HFFc6 (cell line): ENCODE results near the gene ACOXL. TPM values are rescaled to one million over a fixed set of nuclear protein-coding genes. Genes with fewer than 3 reads are reported as not detected.

ENCODE experiments used
- DNase-seq: peaks from one replicate; pipeline ENCODE4 v3.0.0-alpha.2; 2018
- H3K27ac Mint-ChIP-seq: 2 replicates; pipeline ENCODE4 v1.8.0; 2020; ENCODE audit warnings: mild to moderate bottlenecking, mixed read lengths
- H3K27me3 Mint-ChIP-seq: 2 replicates; pipeline ENCODE4 v1.8.0; 2021; ENCODE audit warnings: mild to moderate bottlenecking, moderate library complexity, mixed read lengths; ENCODE audit not compliant: insufficient read depth
- H3K36me3 Mint-ChIP-seq: 2 replicates; pipeline ENCODE4 v1.8.0; 2021; ENCODE audit warnings: low read depth, mixed read lengths
- H3K4me1 Mint-ChIP-seq: 2 replicates; pipeline ENCODE4 v1.8.0; 2020; ENCODE audit warnings: low read depth, mixed read lengths
- H3K4me3 Mint-ChIP-seq: 2 replicates; pipeline ENCODE4 v1.8.0; 2020; ENCODE audit warnings: mild to moderate bottlenecking, moderate library complexity, mixed read lengths
- H3K9me3 Mint-ChIP-seq: 2 replicates; pipeline ENCODE4 v1.8.0; 2020; ENCODE audit warnings: mild to moderate bottlenecking, mixed read lengths
- total RNA-seq, 6 experiments: library from RNA; stranded (reverse); fragmentation: NEBNext Ultra II Directional; extraction: Animal tissue kit (Norgen Biotek cat#: 25700); gene quantifications; 2 replicates in 1 of 6; 3 replicates in 5 of 6; pipeline ENCODE4 v1.2.3, GENCODE V29; 2021
- TF ChIP-seq, protein P1 (sequence below): fragments of 200-600 bp; sonication (generic); IDR thresholded peaks from 2 replicates; pipeline ENCODE4 v1.5.0; 2021; ENCODE audit warnings: antibody characterized with exemption, mild to moderate bottlenecking

The ACOXL gene
- total RNA-seq, 6 experiments from 2014 or later, result not detected

DNA sequence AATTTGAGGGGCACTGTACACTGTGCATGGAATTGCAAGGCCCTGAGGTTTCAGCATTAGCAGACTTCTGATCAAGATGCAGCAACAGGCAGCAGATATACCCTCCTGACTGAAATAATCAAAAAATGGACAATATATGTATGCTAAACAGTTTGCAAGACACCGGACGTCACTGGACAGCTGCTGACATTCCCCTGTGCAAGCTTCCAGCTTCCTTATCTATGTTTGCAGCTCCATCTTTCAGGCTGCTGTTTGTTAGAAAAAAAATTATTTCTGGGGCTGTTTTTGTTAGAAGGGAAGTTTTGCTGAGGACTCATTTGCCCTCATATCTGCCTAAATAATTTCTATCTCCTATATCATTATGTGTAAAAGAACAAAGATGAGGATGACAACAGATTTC lies 208.9 kb downstream of the ACOXL start:
- no peak for DNase-seq
- no peaks in the 10 kb centered on the region for H3K36me3 Mint-ChIP-seq
- TF ChIP-seq, protein P1, sequence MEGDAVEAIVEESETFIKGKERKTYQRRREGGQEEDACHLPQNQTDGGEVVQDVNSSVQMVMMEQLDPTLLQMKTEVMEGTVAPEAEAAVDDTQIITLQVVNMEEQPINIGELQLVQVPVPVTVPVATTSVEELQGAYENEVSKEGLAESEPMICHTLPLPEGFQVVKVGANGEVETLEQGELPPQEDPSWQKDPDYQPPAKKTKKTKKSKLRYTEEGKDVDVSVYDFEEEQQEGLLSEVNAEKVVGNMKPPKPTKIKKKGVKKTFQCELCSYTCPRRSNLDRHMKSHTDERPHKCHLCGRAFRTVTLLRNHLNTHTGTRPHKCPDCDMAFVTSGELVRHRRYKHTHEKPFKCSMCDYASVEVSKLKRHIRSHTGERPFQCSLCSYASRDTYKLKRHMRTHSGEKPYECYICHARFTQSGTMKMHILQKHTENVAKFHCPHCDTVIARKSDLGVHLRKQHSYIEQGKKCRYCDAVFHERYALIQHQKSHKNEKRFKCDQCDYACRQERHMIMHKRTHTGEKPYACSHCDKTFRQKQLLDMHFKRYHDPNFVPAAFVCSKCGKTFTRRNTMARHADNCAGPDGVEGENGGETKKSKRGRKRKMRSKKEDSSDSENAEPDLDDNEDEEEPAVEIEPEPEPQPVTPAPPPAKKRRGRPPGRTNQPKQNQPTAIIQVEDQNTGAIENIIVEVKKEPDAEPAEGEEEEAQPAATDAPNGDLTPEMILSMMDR, result no peak

DNA sequence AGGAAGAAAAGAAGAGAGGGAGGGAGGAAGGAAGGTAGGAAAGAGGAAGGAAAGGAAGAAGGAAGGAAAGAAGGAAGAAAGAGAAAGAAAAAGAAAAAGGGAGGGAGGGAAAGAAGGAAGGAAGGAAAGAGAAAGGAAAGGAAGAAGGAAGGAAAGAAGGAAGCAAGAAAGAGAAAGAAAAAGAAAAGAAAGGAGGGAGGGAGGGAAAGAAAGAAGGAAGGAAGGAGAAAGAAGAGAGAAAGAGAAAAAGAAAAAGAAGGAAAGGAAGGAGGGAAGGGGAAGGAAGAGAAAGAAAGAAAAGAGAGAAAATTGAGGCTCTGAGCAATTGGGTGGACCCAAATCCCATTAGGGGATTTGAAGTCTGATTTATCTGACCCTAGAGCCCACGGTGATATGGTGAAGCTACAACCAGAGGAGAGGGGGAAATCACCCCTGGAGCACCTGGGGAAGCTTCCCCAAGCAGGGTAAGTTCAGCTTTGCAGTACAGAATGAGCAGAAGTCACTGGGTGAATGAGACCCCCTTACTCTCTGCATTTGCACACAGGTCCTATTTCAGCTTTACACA lies 210.8 kb downstream of the ACOXL start:
- no peak overlapping the region for H3K27ac Mint-ChIP-seq
- no peaks in the 10 kb centered on the region for H3K9me3 Mint-ChIP-seq
- H3K4me3 Mint-ChIP-seq, result no peak overlapping the region
- no peaks in the 10 kb centered on the region for H3K36me3 Mint-ChIP-seq
- TF ChIP-seq, protein P1, result no peak
- no peaks in the 10 kb centered on the region for H3K4me1 Mint-ChIP-seq
- H3K27me3 Mint-ChIP-seq, result peaks cover 14% of the 10 kb centered on the region
- no peak for DNase-seq

More for the DNA sequence above, 208.9 kb downstream of the ACOXL start:
- Mint-ChIP-seq H3K27ac (no peak overlapping the region), H3K4me1 (no peaks in the 10 kb centered on the region), H3K9me3 (no peaks in the 10 kb centered on the region), H3K4me3 (no peak overlapping the region), H3K27me3 (peaks cover 20% of the 10 kb centered on the region)

DNA sequence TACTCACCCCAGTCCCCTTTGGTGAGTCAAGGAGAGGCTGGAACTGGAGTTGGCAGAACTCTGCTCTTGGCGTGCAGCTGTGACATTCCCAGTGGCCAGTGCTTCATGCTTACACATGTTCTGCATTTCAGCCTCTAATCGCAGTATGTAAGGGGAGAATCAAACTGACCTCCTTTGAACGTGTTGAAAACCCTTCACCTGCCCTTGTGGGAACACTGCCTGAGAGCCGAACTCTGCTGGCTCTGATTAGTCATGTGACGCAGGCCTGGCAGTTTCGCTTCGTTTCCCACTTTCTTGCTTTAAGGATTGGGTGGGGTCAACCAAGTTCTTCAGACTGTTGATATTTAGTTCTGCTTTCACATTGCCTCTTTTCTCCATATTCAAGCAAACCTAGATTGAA lies 214.5 kb downstream of the ACOXL start:
- H3K36me3 Mint-ChIP-seq, result no peaks in the 10 kb centered on the region
- peaks cover 21% of the 10 kb centered on the region for H3K27me3 Mint-ChIP-seq
- no peak overlapping the region for H3K4me3 Mint-ChIP-seq
- TF ChIP-seq, protein P1, result no peak
- H3K27ac Mint-ChIP-seq, result no peak overlapping the region
- H3K9me3 Mint-ChIP-seq, result no peaks in the 10 kb centered on the region
- no peaks in the 10 kb centered on the region for H3K4me1 Mint-ChIP-seq
- DNase-seq, result no peak

DNA sequence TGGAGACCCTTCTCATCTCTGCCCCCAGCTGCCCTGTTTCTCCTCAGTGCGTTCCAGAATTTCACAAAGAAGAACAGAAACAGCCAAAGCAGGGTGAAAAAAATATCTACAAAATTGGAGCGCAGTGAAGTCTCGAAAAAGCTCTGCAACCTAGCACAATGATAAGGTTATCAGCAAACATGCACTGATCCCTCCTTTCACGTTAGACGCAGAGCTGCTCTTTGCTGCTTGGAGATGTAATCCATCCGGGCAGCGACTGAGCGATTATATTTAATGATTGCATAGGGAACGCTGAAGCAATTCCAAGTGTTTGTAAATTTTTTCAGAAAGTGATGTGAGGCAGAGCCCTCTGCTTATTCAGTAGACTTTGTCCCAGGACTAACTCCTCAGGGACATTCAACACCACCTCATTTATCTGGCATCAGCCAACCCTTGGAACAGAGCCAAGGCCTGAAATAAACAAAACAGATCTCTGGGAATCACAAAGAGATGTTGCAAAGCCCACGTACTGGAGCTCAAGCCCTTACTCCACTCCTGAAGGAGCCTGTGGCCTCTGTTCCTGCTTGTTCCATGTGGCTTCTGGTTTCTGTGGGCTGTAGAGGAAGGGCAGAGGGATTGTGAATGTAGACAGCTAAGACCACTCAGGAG lies 215.8 kb downstream of the ACOXL start:
- Mint-ChIP-seq H3K4me1 (no peaks in the 10 kb centered on the region), H3K36me3 (no peaks in the 10 kb centered on the region), H3K27ac (no peak overlapping the region), H3K4me3 (no peak overlapping the region), H3K27me3 (peaks cover 19% of the 10 kb centered on the region), H3K9me3 (no peaks in the 10 kb centered on the region)
- TF ChIP-seq, protein P1, result no peak
- DNase-seq, result no peak

DNA sequence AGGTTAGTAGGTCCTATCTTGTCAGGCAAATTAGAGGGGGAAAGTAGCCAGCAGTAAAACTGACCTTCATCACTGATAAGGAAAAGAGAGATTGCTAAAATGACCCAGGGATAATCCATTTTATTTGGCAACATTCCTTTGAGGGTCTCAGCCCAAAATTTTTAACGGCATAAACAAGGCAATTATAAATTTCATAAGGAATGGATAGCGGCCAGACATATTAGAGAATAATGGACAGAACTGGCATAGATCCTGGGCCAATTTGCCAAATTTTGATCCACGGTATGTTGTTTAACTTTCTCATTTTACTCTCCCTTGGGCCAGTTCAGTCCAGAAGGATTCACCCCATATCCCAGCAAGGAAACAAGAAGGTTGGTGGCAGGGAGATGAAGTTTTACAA lies 217.9 kb downstream of the ACOXL start:
- Mint-ChIP-seq H3K4me1 (no peaks in the 10 kb centered on the region), H3K27ac (no peak overlapping the region), H3K4me3 (no peak overlapping the region), H3K27me3 (peaks cover 18% of the 10 kb centered on the region), H3K36me3 (no peaks in the 10 kb centered on the region), H3K9me3 (no peaks in the 10 kb centered on the region)
- TF ChIP-seq, protein P1, result no peak
- no peak for DNase-seq
